GM12873 (cell line): ENCODE data around the gene ARHGEF19.

Experiments
- TF ChIP-seq, protein P1 (sequence below): IDR thresholded peaks from 2 replicates; pipeline ENCODE4 v1.5.1; 2012; ENCODE audit warnings: low read depth, mild to moderate bottlenecking, moderate library complexity, low read length, control low read depth; ENCODE audit not compliant: insufficient read depth; ENCODE audit errors: missing control alignments

The ARHGEF19 gene

DNA sequence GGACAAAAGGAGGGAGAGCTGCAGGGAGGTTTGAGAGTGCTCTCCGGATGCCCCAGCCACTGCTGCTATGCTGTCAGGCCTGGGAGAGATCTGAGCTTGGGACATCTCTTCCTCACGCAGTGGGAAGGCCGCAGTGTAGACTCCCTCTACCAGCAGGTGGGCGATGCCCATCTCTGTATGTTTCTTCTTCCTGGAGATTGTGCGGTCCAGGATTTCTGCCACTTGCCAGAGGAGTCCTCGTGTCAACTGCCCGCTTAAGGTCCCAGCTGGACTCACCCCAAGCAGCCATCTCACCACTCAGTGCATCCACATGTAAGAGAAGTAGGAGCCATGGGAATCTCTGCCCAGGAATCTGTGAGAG lies 13.7 kb upstream of the ARHGEF19 start:
- TF ChIP-seq, protein P1, sequence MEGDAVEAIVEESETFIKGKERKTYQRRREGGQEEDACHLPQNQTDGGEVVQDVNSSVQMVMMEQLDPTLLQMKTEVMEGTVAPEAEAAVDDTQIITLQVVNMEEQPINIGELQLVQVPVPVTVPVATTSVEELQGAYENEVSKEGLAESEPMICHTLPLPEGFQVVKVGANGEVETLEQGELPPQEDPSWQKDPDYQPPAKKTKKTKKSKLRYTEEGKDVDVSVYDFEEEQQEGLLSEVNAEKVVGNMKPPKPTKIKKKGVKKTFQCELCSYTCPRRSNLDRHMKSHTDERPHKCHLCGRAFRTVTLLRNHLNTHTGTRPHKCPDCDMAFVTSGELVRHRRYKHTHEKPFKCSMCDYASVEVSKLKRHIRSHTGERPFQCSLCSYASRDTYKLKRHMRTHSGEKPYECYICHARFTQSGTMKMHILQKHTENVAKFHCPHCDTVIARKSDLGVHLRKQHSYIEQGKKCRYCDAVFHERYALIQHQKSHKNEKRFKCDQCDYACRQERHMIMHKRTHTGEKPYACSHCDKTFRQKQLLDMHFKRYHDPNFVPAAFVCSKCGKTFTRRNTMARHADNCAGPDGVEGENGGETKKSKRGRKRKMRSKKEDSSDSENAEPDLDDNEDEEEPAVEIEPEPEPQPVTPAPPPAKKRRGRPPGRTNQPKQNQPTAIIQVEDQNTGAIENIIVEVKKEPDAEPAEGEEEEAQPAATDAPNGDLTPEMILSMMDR, result no peak

DNA sequence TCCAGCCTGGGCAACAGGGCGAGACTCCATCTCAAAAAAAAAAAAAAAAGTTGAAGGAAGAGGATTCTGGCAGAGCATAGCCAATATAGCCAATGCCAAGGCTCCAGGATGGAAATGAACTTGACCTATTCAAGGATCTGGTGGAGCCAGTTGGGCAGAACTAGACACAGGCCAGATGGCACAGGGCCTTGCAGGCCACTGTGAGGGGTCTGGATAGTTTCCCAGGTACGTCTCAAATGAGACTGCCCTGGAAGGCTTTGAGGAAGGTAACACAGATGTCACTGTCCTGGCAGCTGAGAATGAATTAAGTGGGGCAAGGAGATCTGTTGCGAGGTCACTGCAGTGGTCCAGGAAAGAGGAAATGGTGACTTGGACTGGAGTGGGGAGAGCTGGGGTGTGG lies 12.0 kb upstream of the ARHGEF19 start:
- TF ChIP-seq, protein P1, result no peak

DNA sequence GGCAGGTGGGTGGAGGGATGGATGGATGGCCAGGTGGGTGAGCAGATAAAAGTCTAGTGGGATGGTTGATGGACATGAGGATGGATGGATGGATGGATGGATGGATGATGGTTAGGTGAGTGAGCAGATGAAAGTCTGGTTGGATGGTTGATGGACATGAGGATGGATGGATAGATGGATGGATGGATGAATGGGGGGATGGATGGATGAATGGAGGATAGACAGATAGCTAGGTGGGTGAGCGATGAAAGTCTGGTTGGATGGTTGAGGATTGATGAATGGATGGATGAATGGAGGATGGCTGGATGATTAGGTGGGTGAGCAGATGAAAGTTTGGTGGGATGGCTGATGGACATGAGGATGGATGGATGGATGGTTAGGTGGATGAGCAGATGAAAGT lies 9.0 kb upstream of the ARHGEF19 start:
- TF ChIP-seq, protein P1, result no peak

DNA sequence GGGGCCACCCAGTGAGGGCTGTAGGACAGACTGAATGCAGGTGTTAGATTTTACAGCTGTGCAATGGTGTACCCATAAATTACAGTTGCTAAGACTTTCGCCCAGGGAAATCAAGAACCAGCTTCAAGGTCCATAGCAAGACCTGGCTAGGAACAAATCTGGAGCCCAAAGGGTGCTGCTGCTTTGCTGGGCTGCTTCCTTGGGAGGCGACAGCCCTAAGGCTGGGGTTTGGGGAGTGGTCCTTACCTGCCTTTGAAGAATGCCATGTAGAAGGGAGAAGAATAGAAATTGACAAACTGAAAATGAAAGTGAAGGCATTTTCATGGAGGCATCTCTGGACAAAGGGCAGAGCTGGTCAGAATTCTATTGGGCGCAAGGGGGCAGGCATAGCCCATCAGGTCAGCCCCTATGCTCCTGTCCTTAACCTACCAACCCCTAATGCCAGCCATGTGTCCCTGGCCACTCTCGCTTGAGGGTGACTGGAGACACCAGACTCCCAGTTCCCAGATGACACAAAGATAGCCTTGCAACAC lies 7.6 kb upstream of the ARHGEF19 start:
- TF ChIP-seq, protein P1, result no peak

DNA sequence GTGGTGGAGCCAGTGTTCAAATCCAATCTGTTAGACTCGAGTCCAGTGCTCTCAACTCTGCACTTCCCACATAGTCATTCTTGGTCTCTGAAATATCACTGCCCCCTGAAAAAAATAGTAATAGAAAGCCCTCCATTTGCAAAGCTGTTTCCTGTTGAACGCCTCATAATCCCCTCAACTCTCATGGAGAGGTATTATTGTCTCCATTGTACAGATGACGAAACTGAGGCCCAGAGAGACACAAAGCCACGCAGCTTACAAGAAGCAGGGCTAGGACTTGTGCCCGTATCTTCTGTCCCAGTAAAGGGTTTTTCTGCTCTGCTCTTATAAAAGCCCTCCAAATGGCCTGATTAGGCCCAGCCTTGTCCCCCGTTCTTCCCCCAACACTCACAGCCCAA lies 6.2 kb upstream of the ARHGEF19 start:
- TF ChIP-seq, protein P1, result no peak

DNA sequence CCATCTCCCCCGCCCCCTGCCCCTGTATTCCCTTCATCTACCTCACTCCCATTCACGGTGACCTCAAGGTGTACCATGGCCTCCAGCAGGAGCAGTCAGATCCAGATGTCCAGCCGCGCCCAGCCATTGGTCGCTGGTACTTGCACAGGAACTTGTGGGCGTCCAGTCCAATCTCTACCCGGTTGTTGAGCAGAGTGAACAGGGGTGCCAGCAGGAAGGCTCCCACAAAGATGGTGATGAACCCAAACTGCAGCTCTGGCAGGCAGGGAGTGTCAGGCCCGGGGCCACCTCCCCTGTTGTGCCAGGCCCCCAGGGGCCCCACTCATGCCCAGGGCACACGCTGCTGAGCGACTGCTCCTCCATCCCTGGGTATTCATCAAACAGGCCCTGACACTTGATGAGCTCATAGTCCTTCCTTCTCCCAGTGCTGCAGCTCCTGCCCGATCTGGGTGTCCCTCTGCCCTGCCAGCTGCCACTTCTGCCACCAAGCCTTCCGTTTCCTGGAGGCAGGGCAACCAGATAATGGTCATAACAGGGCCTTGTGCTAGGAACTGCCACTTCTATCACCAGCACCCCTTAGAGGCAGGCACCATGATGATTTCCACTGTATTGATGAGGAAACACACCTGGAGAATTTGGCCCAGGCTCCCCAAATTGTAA lies 5.7 kb upstream of the ARHGEF19 start:
- TF ChIP-seq, protein P1, result no peak

DNA sequence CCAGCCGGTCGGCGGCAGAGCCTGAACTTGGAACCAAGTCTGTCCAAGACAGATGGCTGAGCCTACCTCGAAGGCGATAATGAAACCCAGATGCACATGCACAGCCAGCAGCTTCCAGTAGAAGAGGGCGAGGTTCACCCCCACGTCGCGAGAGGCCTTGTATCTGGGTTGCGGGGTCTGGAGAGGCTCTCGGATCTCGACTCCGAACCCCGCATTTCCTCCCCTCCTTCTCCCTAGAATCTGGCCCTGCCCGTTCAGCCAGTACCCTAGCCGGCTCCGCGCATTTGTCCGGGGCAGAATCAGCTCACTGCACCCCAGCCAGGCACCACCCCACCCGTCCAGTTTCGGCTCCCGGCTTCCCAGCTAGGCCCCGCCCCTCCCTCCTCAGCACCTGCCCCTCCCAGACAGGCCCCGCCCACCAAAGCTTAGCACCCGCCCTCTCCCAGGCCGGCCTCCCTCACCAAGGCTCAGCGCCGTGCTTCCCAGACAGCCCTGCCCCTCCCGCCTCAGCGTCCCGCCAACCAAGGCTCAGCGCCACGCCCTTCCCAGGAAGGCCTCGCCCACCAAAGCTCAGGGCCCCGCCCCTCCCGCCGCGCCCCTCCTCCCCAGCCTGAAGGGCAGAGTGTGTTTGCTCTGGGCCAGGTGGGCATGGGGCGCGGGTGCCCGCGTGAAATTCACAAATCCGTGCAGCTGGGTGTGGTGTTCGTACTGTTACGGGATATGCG lies 4.8 kb upstream of the ARHGEF19 start:
- TF ChIP-seq, protein P1, result no peak
